ENCODE data around the gene DAG1. TPM values are rescaled to one million over a fixed set of nuclear protein-coding genes. Genes with fewer than 3 reads are reported as not detected.

Gene DAG1
- polyA plus RNA-seq, 3 donors: 3.9 to 5.8 (median 4.2) TPM

DNA sequence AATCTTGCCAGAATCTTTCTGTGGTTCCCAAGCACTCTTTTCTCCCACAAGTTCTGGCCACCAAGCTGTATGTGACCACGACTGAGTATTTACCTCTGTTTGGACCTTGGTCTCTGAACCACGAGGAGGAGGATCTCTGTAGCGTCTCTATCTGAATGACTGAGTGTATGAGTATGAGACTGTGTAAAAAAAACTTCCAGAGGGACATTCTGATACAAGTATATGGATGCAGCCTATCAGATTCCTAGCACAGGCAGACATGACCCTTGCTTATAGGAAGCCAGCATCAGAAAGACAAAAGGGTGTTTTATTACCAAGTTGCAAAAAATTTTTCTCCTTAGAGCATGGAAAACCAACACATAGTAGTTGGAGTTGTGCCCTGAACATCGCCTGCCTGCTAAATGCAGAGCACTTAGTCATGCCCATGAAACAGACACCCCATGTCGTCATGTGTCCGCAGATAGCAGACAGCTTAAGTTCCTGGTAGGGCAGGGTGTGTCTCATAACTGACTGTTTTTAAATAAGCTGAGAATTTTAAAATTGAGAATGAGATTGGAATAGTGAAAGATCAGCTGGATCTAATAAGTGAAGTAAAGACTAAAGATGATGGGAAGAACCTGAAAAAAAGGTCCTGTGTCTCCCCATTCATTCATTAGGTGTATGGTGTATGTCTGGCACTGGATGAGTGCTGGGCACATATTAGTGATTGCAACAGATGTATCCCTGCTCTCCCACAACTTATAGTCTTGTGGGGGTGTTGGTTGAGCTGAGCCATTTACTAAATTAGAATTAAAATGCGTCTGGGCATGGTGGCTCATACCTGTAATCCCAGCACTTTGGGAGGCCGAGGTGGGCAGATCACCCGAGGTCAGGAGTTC, 30.9 kb downstream of the DAG1 start:
- Histone ChIP-seq H4K20me1 (ENCODE audit: insufficient read depth, low read length) (no peaks in the 10 kb centered on the region), H3K4me1 (ENCODE audit: control insufficient read depth in 1 of 2, insufficient read depth in 2 of 2, low read length in 2 of 2) (peaks cover 16 to 17% of the 10 kb centered on the region in 2 donors), H3K9ac (ENCODE audit: insufficient read depth, low read length, poor library complexity, severe bottlenecking) (peak overlapping the region; percentile 19), H3K9me3 (replicated peaks in 1 of 2; ENCODE audit: control insufficient read depth in 1 of 2, insufficient read depth in 1 of 2, low read length in 2 of 2) (no peaks in the 10 kb centered on the region), H3K27ac (ENCODE audit: low read depth in 1 of 2, low read length in 2 of 2) (peak overlapping the region in 1 of 2 donors; percentile 76), H3K79me2 (ENCODE audit: insufficient read depth, low read length) (peaks cover 4% of the 10 kb centered on the region), H3K4me2 (replicated peaks; ENCODE audit: extremely low read depth, low read length, poor library complexity, severe bottlenecking) (no peak overlapping the region), H3K4me3 (replicated peaks in 1 of 3; ENCODE audit: low read depth in 2 of 3, low read length in 3 of 3) (no peak overlapping the region), H3K27me3 (ENCODE audit: control insufficient read depth in 2 of 2, insufficient read depth in 2 of 2, low read length in 2 of 2) (no peaks in the 10 kb centered on the region), H3K36me3 (replicated peaks in 1 of 2; ENCODE audit: control insufficient read depth in 1 of 2, insufficient read depth in 2 of 2, low read length in 2 of 2) (no peaks in the 10 kb centered on the region), H2AFZ (ENCODE audit: insufficient read depth, low read depth, low read length, poor library complexity, severe bottlenecking) (peak overlapping the region; percentile 3)
- DNase-seq: peak; percentile 73 to 84 (median 83)
- 39% methylated on average over 3 of the region's 9 CpGs for WGBS (ENCODE audit: insufficient coverage)
- TF ChIP-seq, protein P1, sequence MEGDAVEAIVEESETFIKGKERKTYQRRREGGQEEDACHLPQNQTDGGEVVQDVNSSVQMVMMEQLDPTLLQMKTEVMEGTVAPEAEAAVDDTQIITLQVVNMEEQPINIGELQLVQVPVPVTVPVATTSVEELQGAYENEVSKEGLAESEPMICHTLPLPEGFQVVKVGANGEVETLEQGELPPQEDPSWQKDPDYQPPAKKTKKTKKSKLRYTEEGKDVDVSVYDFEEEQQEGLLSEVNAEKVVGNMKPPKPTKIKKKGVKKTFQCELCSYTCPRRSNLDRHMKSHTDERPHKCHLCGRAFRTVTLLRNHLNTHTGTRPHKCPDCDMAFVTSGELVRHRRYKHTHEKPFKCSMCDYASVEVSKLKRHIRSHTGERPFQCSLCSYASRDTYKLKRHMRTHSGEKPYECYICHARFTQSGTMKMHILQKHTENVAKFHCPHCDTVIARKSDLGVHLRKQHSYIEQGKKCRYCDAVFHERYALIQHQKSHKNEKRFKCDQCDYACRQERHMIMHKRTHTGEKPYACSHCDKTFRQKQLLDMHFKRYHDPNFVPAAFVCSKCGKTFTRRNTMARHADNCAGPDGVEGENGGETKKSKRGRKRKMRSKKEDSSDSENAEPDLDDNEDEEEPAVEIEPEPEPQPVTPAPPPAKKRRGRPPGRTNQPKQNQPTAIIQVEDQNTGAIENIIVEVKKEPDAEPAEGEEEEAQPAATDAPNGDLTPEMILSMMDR (IDR thresholded peaks at IDR 0.05): no peak
- Mint-ChIP-seq H3K27me3 (ENCODE audit: low read depth in 3 of 3) (no peaks in the 10 kb centered on the region), H3K4me1 (peaks cover 21% of the 10 kb centered on the region), H3K9me3 (peaks cover 0 to 1% (median 0%) of the 10 kb centered on the region in 7 donors), H3K36me3 (peaks cover 14 to 16% of the 10 kb centered on the region in 2 donors), H3K27ac (peak overlapping the region; percentile 75 to 97 (median 86)), H3K4me3 (peak overlapping the region in 1 of 2 donors; percentile 33)
- intact Hi-C loops (cut with micrococcal nuclease): no loop called here

DNA sequence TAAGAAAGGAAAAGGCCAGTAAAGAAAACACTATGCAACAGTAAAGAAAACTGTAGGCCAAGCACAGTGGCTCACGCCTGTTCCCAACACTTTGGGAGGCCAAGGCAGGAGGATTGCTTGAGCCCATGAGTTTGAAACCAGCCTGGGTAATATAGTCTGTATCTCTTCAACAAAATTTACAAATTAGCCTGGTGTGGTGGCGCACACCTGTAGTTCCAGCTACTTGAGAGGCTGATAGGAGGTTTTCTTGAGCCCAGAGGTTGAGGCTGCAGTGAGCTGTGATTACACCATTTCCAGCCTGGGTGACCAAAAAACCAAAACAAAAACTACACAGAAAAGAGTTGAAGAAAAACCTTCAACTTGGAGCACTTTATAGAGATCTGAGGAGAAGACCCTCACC, 31.8 kb downstream of the DAG1 start:
- no peak overlapping the region for H3K9ac ChIP-seq (ENCODE audit: insufficient read depth, low read length, poor library complexity, severe bottlenecking)
- Mint-ChIP-seq H3K27me3 (ENCODE audit: low read depth in 3 of 3) (no peaks in the 10 kb centered on the region), H3K4me1 (peaks cover 21% of the 10 kb centered on the region), H3K36me3 (peaks cover 14% of the 10 kb centered on the region in 2 donors), H3K4me3 (no peak overlapping the region), H3K9me3 (peaks cover 0 to 1% (median 0%) of the 10 kb centered on the region in 7 donors), H3K27ac (peak overlapping the region in 6 of 7 donors; percentile 5 to 97 (median 76))
- no peak overlapping the region for H2AFZ ChIP-seq (ENCODE audit: insufficient read depth, low read depth, low read length, poor library complexity, severe bottlenecking)
- WGBS (ENCODE audit: insufficient coverage): no CpG with 5 or more reads among the region's 2 CpGs
- peaks cover 4% of the 10 kb centered on the region for H3K79me2 ChIP-seq (ENCODE audit: insufficient read depth, low read length)
- H3K27ac ChIP-seq (ENCODE audit: low read depth in 1 of 2, low read length in 2 of 2): peak overlapping the region in 1 of 2 donors; percentile 76
- TF ChIP-seq, protein P1 (IDR thresholded peaks at IDR 0.05): no peak
- H3K27me3 ChIP-seq (ENCODE audit: control insufficient read depth in 2 of 2, insufficient read depth in 2 of 2, low read length in 2 of 2): no peaks in the 10 kb centered on the region
- no peak for DNase-seq
- no peak overlapping the region for H3K4me2 ChIP-seq (replicated peaks; ENCODE audit: extremely low read depth, low read length, poor library complexity, severe bottlenecking)
- H4K20me1 ChIP-seq (ENCODE audit: insufficient read depth, low read length): no peaks in the 10 kb centered on the region
- H3K4me1 ChIP-seq (ENCODE audit: control insufficient read depth in 1 of 2, insufficient read depth in 2 of 2, low read length in 2 of 2): peaks cover 16 to 17% of the 10 kb centered on the region in 2 donors
- intact Hi-C loops (cut with micrococcal nuclease): no loop called here
- H3K36me3 ChIP-seq (replicated peaks in 1 of 2; ENCODE audit: control insufficient read depth in 1 of 2, insufficient read depth in 2 of 2, low read length in 2 of 2): no peaks in the 10 kb centered on the region
- no peak overlapping the region for H3K4me3 ChIP-seq (replicated peaks in 1 of 3; ENCODE audit: low read depth in 2 of 3, low read length in 3 of 3)
- H3K9me3 ChIP-seq (replicated peaks in 1 of 2; ENCODE audit: control insufficient read depth in 1 of 2, insufficient read depth in 1 of 2, low read length in 2 of 2): no peaks in the 10 kb centered on the region

Measured in CD14-positive monocyte (primary cell).